ENCODE measurements around the gene KRTAP5-1.

GRCh38 chr11:1540074-1540473, 45.0 kb downstream of the KRTAP5-1 start:
- TF ChIP-seq CTCF (IDR thresholded peaks at IDR 0.05; ENCODE audit: low read depth, low read length) = no peak
- TF ChIP-seq POLR2A (IDR thresholded peaks at IDR 0.05; ENCODE audit: extremely low read depth, insufficient read length) = no peak
- no peak for TF ChIP-seq MAX (IDR thresholded peaks at IDR 0.05; ENCODE audit: low read depth, low read length)
- TF ChIP-seq MYC (IDR thresholded peaks at IDR 0.05; ENCODE audit: low read depth, low read length) = no peak

All from NB4 (cell line).